Dendritic cell treated with granulocyte-macrophage colony-stimulating factor and Interleukin-4, amounts not matched to agents 40 ng/mL and 50 ng/mL, for 4 days (primary cell): ENCODE data around the gene ANKRD13D.
A peak's percentile ranks its signal among the peaks of the same experiment; 100 is the strongest.

Source experiments
- H3K27ac Mint-ChIP-seq: one replicate; pipeline ENCODE4 v1.8.0; 2022; ENCODE audit warnings: mild to moderate bottlenecking, mixed read lengths
- H3K27me3 Mint-ChIP-seq: one replicate; pipeline ENCODE4 v1.8.0; 2022; ENCODE audit warnings: mild to moderate bottlenecking, mixed read lengths
- H3K36me3 Mint-ChIP-seq: one replicate; pipeline ENCODE4 v1.8.0; 2022; ENCODE audit warnings: low read depth, mixed read lengths
- H3K4me1 Mint-ChIP-seq: one replicate; pipeline ENCODE4 v1.8.0; 2022; ENCODE audit warnings: low read depth, mixed read lengths
- H3K4me3 Mint-ChIP-seq: one replicate; pipeline ENCODE4 v1.8.0; 2022; ENCODE audit warnings: mild to moderate bottlenecking, moderate library complexity, mixed read lengths
- H3K9me3 Mint-ChIP-seq: one replicate; pipeline ENCODE4 v1.8.0; 2022; ENCODE audit warnings: mixed read lengths
- intact Hi-C: fragments of 100-400 bp; cut with micrococcal nuclease; formaldehyde crosslinking; loops from one replicate; pipeline ENCODE4 v1.15.0; 2022

ANKRD13D gene

GRCh38 chr11:67289226-67289650 lies at the start of gene ANKRD13D:
Gene ANKRD13D, plus strand, starts transcription at chr11:67289303. Its CDS starts 158 bp downstream, at chr11:67289461.
- H3K4me3 Mint-ChIP-seq: peak within 1 kb of the TSS; percentile 89
- intact Hi-C loops: loop anchor here (1.0 to 10.0 kb wide), 3 partner anchors 14 to 216 kb away; partner anchors contain the start of genes CDK2AP2, PITPNM1 and SSH3
- peaks cover 85% of the 10 kb centered on the region for H3K4me1 Mint-ChIP-seq
- H3K9me3 Mint-ChIP-seq: no peaks in the 10 kb centered on the region
- no peaks in the 10 kb centered on the region for H3K27me3 Mint-ChIP-seq
- H3K27ac Mint-ChIP-seq: peak within 1 kb of the TSS; percentile 98
- peaks cover 86% of the 10 kb centered on the region for H3K36me3 Mint-ChIP-seq

- Mint-ChIP-seq H3K4me1 (peaks cover 59% of the 10 kb centered on the region), H3K27me3 (no peaks in the 10 kb centered on the region), H3K27ac (peak overlapping the region; percentile 100), H3K4me3 (peak overlapping the region; percentile 87), H3K36me3 (peaks cover 65% of the 10 kb centered on the region), H3K9me3 (no peaks in the 10 kb centered on the region)
- intact Hi-C loops: no loop called here
These were observed 49.1 kb upstream of the ANKRD13D start for GRCh38 chr11:67239783-67240575.

GRCh38 chr11:67240576-67241389 lies 48.3 kb upstream of the ANKRD13D start:
- peaks cover 65% of the 10 kb centered on the region for H3K36me3 Mint-ChIP-seq
- peak overlapping the region; percentile 100 for H3K27ac Mint-ChIP-seq
- peaks cover 65% of the 10 kb centered on the region for H3K4me1 Mint-ChIP-seq
- H3K27me3 Mint-ChIP-seq: no peaks in the 10 kb centered on the region
- peak overlapping the region; percentile 87 for H3K4me3 Mint-ChIP-seq
- no peaks in the 10 kb centered on the region for H3K9me3 Mint-ChIP-seq
- intact Hi-C loops: loop anchor here (1.0 kb wide), 1 partner anchor 12 kb away; no protein-coding TSS in a partner anchor

- no peaks in the 10 kb centered on the region for H3K27me3 Mint-ChIP-seq
- H3K4me1 Mint-ChIP-seq: peaks cover 65% of the 10 kb centered on the region
- intact Hi-C loops: no loop called here
- H3K27ac Mint-ChIP-seq: peak overlapping the region; percentile 100
- H3K36me3 Mint-ChIP-seq: peaks cover 78% of the 10 kb centered on the region
- H3K4me3 Mint-ChIP-seq: no peak overlapping the region
- H3K9me3 Mint-ChIP-seq: no peaks in the 10 kb centered on the region
These were observed 46.6 kb upstream of the ANKRD13D start for GRCh38 chr11:67242548-67242947.

- peaks cover 83% of the 10 kb centered on the region for H3K36me3 Mint-ChIP-seq
- intact Hi-C loops: no loop called here
These were observed 46.1 kb upstream of the ANKRD13D start for GRCh38 chr11:67243051-67243450.

GRCh38 chr11:67245046-67245445 lies 44.1 kb upstream of the ANKRD13D start:
- Mint-ChIP-seq H3K27me3 (no peaks in the 10 kb centered on the region), H3K36me3 (peaks cover 100% of the 10 kb centered on the region), H3K9me3 (no peaks in the 10 kb centered on the region), H3K27ac (peak overlapping the region; percentile 33), H3K4me1 (peaks cover 65% of the 10 kb centered on the region), H3K4me3 (no peak overlapping the region)
- intact Hi-C loops: no loop called here

More at GRCh38 chr11:67243051-67243450, 46.1 kb upstream of the ANKRD13D start:
- Mint-ChIP-seq H3K9me3 (no peaks in the 10 kb centered on the region), H3K4me3 (no peak overlapping the region), H3K4me1 (peaks cover 65% of the 10 kb centered on the region), H3K27me3 (no peaks in the 10 kb centered on the region), H3K27ac (peak overlapping the region; percentile 100)

- no peaks in the 10 kb centered on the region for H3K27me3 Mint-ChIP-seq
- H3K4me1 Mint-ChIP-seq: peaks cover 64% of the 10 kb centered on the region
- intact Hi-C loops: no loop called here
- H3K9me3 Mint-ChIP-seq: no peaks in the 10 kb centered on the region
- H3K36me3 Mint-ChIP-seq: peaks cover 98% of the 10 kb centered on the region
- peak overlapping the region; percentile 30 for H3K27ac Mint-ChIP-seq
- H3K4me3 Mint-ChIP-seq: no peak overlapping the region
These were observed 41.1 kb upstream of the ANKRD13D start for GRCh38 chr11:67247946-67248550.

- H3K27me3 Mint-ChIP-seq: no peaks in the 10 kb centered on the region
- H3K4me3 Mint-ChIP-seq: no peak overlapping the region
- peak overlapping the region; percentile 30 for H3K27ac Mint-ChIP-seq
- H3K36me3 Mint-ChIP-seq: peaks cover 98% of the 10 kb centered on the region
- peaks cover 66% of the 10 kb centered on the region for H3K4me1 Mint-ChIP-seq
- intact Hi-C loops: no loop called here
- no peaks in the 10 kb centered on the region for H3K9me3 Mint-ChIP-seq
These were observed 40.5 kb upstream of the ANKRD13D start for GRCh38 chr11:67248653-67249052.

- Mint-ChIP-seq H3K27me3 (no peaks in the 10 kb centered on the region), H3K27ac (peak overlapping the region; percentile 30), H3K4me3 (no peak overlapping the region), H3K36me3 (peaks cover 98% of the 10 kb centered on the region), H3K4me1 (peaks cover 68% of the 10 kb centered on the region), H3K9me3 (no peaks in the 10 kb centered on the region)
- intact Hi-C loops: no loop called here
These were observed 38.8 kb upstream of the ANKRD13D start for GRCh38 chr11:67250059-67251043.

GRCh38 chr11:67251841-67252240 lies 37.3 kb upstream of the ANKRD13D start:
- intact Hi-C loops: loop anchor here (1.0 to 2.0 kb wide), 2 partner anchors 11 to 65 kb away; no protein-coding TSS in a partner anchor
- Mint-ChIP-seq H3K4me1 (peaks cover 82% of the 10 kb centered on the region), H3K27ac (peak overlapping the region; percentile 80), H3K36me3 (peaks cover 98% of the 10 kb centered on the region), H3K27me3 (no peaks in the 10 kb centered on the region), H3K4me3 (no peak overlapping the region), H3K9me3 (no peaks in the 10 kb centered on the region)

GRCh38 chr11:67252831-67253239 lies 36.3 kb upstream of the ANKRD13D start:
- Mint-ChIP-seq H3K4me1 (peaks cover 87% of the 10 kb centered on the region), H3K9me3 (no peaks in the 10 kb centered on the region), H3K27me3 (no peaks in the 10 kb centered on the region), H3K36me3 (peaks cover 98% of the 10 kb centered on the region), H3K27ac (peak overlapping the region; percentile 80), H3K4me3 (no peak overlapping the region)
- intact Hi-C loops: loop anchor here (1.0 to 2.0 kb wide), 2 partner anchors 12 to 64 kb away; no protein-coding TSS in a partner anchor

- H3K36me3 Mint-ChIP-seq: peaks cover 98% of the 10 kb centered on the region
- H3K27ac Mint-ChIP-seq: peak overlapping the region; percentile 80
- intact Hi-C loops: loop anchor here (2.0 kb wide), 1 partner anchor 63 kb away; no protein-coding TSS in a partner anchor
- no peaks in the 10 kb centered on the region for H3K9me3 Mint-ChIP-seq
- no peaks in the 10 kb centered on the region for H3K27me3 Mint-ChIP-seq
- peak overlapping the region; percentile 51 for H3K4me3 Mint-ChIP-seq
- H3K4me1 Mint-ChIP-seq: peaks cover 81% of the 10 kb centered on the region
These were observed 35.1 kb upstream of the ANKRD13D start for GRCh38 chr11:67253872-67254624.
